GM12878 (cell line): ENCODE results near the gene TSPAN5. TPM values are rescaled to one million over a fixed set of nuclear protein-coding genes. Genes with fewer than 3 reads are reported as not detected.

Experiments used
- ATF2 ChIP-seq: IDR thresholded peaks from 2 replicates; pipeline ENCODE4 v1.6.1; 2012; ENCODE audit warnings: low read length, inconsistent platforms
- ATF3 ChIP-seq: IDR thresholded peaks from 2 replicates; pipeline ENCODE4 v1.6.1; 2011; ENCODE audit warnings: low read depth, mild to moderate bottlenecking, low read length, moderate library complexity, borderline replicate concordance; ENCODE audit errors: extremely low read depth
- ATF7 ChIP-seq: fragments of 450-650 bp; IDR thresholded peaks from 2 replicates; pipeline ENCODE4 v1.6.1; 2016; ENCODE audit warnings: low read depth, mild to moderate bottlenecking
- BCL3 ChIP-seq: IDR thresholded peaks from 2 replicates; pipeline ENCODE4 v1.6.1; 2011; ENCODE audit warnings: borderline replicate concordance, low read depth, mild to moderate bottlenecking, moderate library complexity, low read length; ENCODE audit not compliant: insufficient read depth, poor library complexity, severe bottlenecking
- BMI1 ChIP-seq: fragments of 450-650 bp; IDR thresholded peaks from 2 replicates; pipeline ENCODE4 v1.6.1; 2016; ENCODE audit warnings: mild to moderate bottlenecking, moderate library complexity, borderline replicate concordance
- CBX5 ChIP-seq: sonication (generic); IDR thresholded peaks from 2 replicates; pipeline ENCODE4 v1.6.1; 2016; ENCODE audit warnings: low read depth, moderate library complexity, mild to moderate bottlenecking, inconsistent platforms
- CEBPB ChIP-seq, 2 experiments: fragments of 150-350 bp in 1 of 2; IDR thresholded peaks; 2 replicates each; pipeline ENCODE4 v1.6.1; 2012 to 2014; ENCODE audit warnings: low read depth in 2 of 2, low read length in 2 of 2, borderline replicate concordance in 1 of 2, inconsistent platforms in 1 of 2
- CREM ChIP-seq: IDR thresholded peaks from 2 replicates; pipeline ENCODE4 v1.6.1; 2014; ENCODE audit warnings: antibody characterized with exemption, low read depth
- ETV6 ChIP-seq, 2 experiments: fragments of 450-650 bp in 1 of 2; IDR thresholded peaks in 1 of 2; conservative IDR thresholded peaks in 1 of 2; 2 replicates each; pipeline ENCODE4 v1.6.1; 2014; ENCODE audit warnings: antibody characterized with exemption in 1 of 2, borderline replicate concordance in 1 of 2, low read depth in 1 of 2, mild to moderate bottlenecking in 1 of 2, moderate library complexity in 1 of 2
- HDAC6 ChIP-seq: fragments of 200-600 bp; sonication (generic); IDR thresholded peaks from one replicate; pipeline ENCODE4 v1.8.0; 2017; ENCODE audit warnings: antibody characterized with exemption; ENCODE audit not compliant: unreplicated experiment
- IKZF1 ChIP-seq: fragments of 450-650 bp; conservative IDR thresholded peaks from 2 replicates; pipeline ENCODE4 v1.6.1; 2017; ENCODE audit warnings: antibody characterized with exemption, mild to moderate bottlenecking
- IKZF2 ChIP-seq, 2 experiments: fragments of 450-650 bp; IDR thresholded peaks; 2 replicates each; pipeline ENCODE4 v1.6.1; 2017; ENCODE audit warnings: mild to moderate bottlenecking in 2 of 2, moderate library complexity in 2 of 2
- MEF2B ChIP-seq: fragments of 450-650 bp; IDR thresholded peaks from 2 replicates; pipeline ENCODE4 v1.6.1; 2018; ENCODE audit warnings: mild to moderate bottlenecking, moderate library complexity; ENCODE audit not compliant: partially characterized antibody, poor library complexity, severe bottlenecking
- MTA3 ChIP-seq: IDR thresholded peaks from 2 replicates; pipeline ENCODE4 v1.6.1; 2012; ENCODE audit warnings: low read length, inconsistent platforms, borderline replicate concordance
- NR2F1 ChIP-seq: fragments of 450-650 bp; conservative IDR thresholded peaks from 2 replicates; pipeline ENCODE4 v1.6.1; 2017; ENCODE audit warnings: mild to moderate bottlenecking
- NRF1 ChIP-seq: conservative IDR thresholded peaks from 2 replicates; pipeline ENCODE4 v1.6.1; 2011; ENCODE audit warnings: mild to moderate bottlenecking, low read depth, low read length, improper control_type of control experiment
- PAX5 ChIP-seq: IDR thresholded peaks from 2 replicates; pipeline ENCODE4 v1.6.1; 2011; ENCODE audit warnings: low read depth, low read length, borderline replicate concordance
- PBX3 ChIP-seq: IDR thresholded peaks from 2 replicates; pipeline ENCODE4 v1.6.1; 2011; ENCODE audit warnings: mild to moderate bottlenecking, low read depth, low read length, moderate library complexity; ENCODE audit not compliant: insufficient replicate concordance
- RELA ChIP-seq: fragments of 450-650 bp; IDR thresholded peaks from 2 replicates; pipeline ENCODE4 v1.8.0; 2014; ENCODE audit warnings: borderline replicate concordance; ENCODE audit not compliant: partially characterized antibody
- SIX5 ChIP-seq: IDR thresholded peaks from 2 replicates; pipeline ENCODE4 v1.6.1; 2011; ENCODE audit warnings: mild to moderate bottlenecking, low read depth, low read length, moderate library complexity; ENCODE audit not compliant: severe bottlenecking
- SMAD5 ChIP-seq: IDR thresholded peaks from 2 replicates; pipeline ENCODE4 v1.6.1; 2016; ENCODE audit warnings: antibody characterized with exemption, low read depth
- SMC3 ChIP-seq: IDR thresholded peaks from 2 replicates; pipeline ENCODE4 v1.6.1; 2011; ENCODE audit warnings: low read length, improper control_type of control experiment, borderline replicate concordance
- SUZ12 ChIP-seq: fragments of 200-600 bp; sonication (generic); IDR thresholded peaks from one replicate; pipeline ENCODE4 v1.6.1; 2018; ENCODE audit warnings: antibody characterized with exemption, mild to moderate bottlenecking; ENCODE audit not compliant: unreplicated experiment
- ZBED1 ChIP-seq: IDR thresholded peaks from 2 replicates; pipeline ENCODE4 v1.6.1; 2016; ENCODE audit warnings: borderline replicate concordance
- ZNF207 ChIP-seq: fragments of 450-650 bp; IDR thresholded peaks from 2 replicates; pipeline ENCODE4 v1.6.1; 2014; ENCODE audit warnings: antibody characterized with exemption, mild to moderate bottlenecking, borderline replicate concordance
- ZNF274 ChIP-seq: IDR thresholded peaks from one replicate; pipeline ENCODE4 v1.8.0; 2011; ENCODE audit not compliant: insufficient read length, insufficient read depth
- polyA plus RNA-seq, 11 experiments: library from polyadenylated mRNA; depleted of rRNA in 4 of 11; unstranded in 6 of 11; stranded (reverse) in 5 of 11; fragments of >200 nt; fragmentation: Nextera tagmentation in 4 of 11; fragmentation: Illumina TruSeq in 1 of 11; extraction: Ambion mirVana in 4 of 11; extraction: Trizol in 1 of 11; gene quantifications; 1 replicate in 1 of 11; 2 replicates in 10 of 11; pipeline versions ENCODE4 v1.2.1 to v1.2.3, GENCODE V29; 2011 to 2016; ENCODE audit warnings: inconsistent platforms in 2 of 11, missing spikeins in 2 of 11, low read depth in 1 of 11
- total RNA-seq, 4 experiments: library from RNA; depleted of rRNA in 3 of 4; stranded (reverse); fragments of >200 nt in 3 of 4; fragmentation: Illumina TruSeq in 1 of 4; extraction: Trizol in 1 of 4; gene quantifications; 2 replicates each; pipeline versions ENCODE4 v1.2.1 to v1.2.3, GENCODE V29; 2013 to 2021

Gene TSPAN5
- total and polyA plus RNA-seq, 10 of the 15 experiments (the other 5 are each of a cell fraction or from before 2014, with no cell fraction given): 0.09 to 8.2 (median 0.27) TPM

GRCh38 chr4:98508248-98508647 lies 150.2 kb downstream of the TSPAN5 start (continued):
- no peak for TF ChIP-seq ATF2
- TF ChIP-seq ATF3: no peak
- no peak for TF ChIP-seq MEF2B
- TF ChIP-seq ATF7: no peak
- TF ChIP-seq CBX5: no peak
- no peak for TF ChIP-seq ZBED1
- 0 out of 2 replicates have a peak, but pooled peaks have one; percentile 22 for TF ChIP-seq IKZF1
- TF ChIP-seq HDAC6: no peak
- TF ChIP-seq MTA3: no peak
- TF ChIP-seq BCL3: no peak
- no peak for TF ChIP-seq SUZ12
- no peak for TF ChIP-seq ETV6 (conservative IDR thresholded peaks at IDR 0.05 in 1 of 2, IDR thresholded peaks at IDR 0.05 in 1 of 2; ENCODE audit: borderline replicate concordance in 1 of 2, low read depth in 1 of 2)
- TF ChIP-seq CREM: no peak
- TF ChIP-seq BMI1: no peak
- no peak for TF ChIP-seq CEBPB (IDR thresholded peaks at IDR 0.05; ENCODE audit: borderline replicate concordance in 1 of 2, low read depth in 2 of 2, low read length in 2 of 2)
- no peak for TF ChIP-seq ZNF207
- no peak for TF ChIP-seq RELA
- no peak for TF ChIP-seq SIX5
- peak in 1 of 2 experiments; percentile 48; a peak in 1 of 4 replicates for TF ChIP-seq IKZF2 (IDR thresholded peaks at IDR 0.05)
- TF ChIP-seq SMAD5: no peak
- TF ChIP-seq ZNF274: no peak
- no peak for TF ChIP-seq SMC3
- no peak for TF ChIP-seq NR2F1
- no peak for TF ChIP-seq PAX5
- TF ChIP-seq PBX3: no peak
- TF ChIP-seq NRF1: no peak
